ENCODE data around the gene DBNDD2.

DBNDD2 gene

GRCh38 chr20:45387274-45387673, 20.8 kb upstream of the DBNDD2 start:
- no peak for DNase-seq

DNA sequence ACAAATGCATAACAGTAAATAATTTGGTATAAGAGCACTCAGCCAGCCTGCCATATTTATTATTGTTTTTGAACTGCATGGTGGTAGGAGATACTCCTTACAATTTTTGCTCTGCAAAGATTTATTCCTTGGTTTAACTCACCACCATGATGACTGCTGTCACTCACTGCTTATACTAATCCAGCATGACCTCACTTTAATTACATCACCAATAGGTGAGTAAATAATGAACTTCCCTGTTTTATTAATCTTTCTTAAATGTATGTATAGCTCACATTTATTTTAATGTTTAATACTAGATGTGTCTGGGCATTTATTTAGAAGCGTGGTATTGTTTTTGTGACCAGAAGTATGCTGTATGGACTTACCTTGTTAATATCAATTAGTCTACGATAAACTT, 17.2 kb upstream of the DBNDD2 start:
- DNase-seq, result no peak

DNA sequence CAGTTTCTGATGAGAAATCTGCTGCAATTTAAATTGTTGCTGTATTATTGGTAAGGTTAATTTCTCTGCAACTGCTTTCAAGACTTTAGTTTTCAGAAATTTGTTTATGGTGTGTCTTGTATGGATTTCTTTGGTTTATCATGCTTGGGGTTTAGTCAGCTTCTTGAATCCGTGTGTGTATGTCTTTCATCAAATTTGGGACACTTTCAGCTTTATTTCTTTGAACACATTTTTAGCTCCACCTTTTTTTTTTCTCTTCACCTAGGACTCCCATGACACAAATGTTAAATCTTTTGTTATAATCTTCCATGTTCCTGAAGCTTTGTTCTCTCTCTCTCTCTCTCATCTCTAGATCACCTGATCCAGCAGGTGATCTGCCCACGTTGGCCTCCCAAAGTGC, 16.5 kb upstream of the DBNDD2 start:
- DNase-seq, result no peak

GRCh38 chr20:45392733-45393132, 15.4 kb upstream of the DBNDD2 start:
- DNase-seq, result no peak

- DNase-seq, result no peak
These were observed 13.6 kb upstream of the DBNDD2 start for GRCh38 chr20:45394221-45395113.

GRCh38 chr20:45395114-45395415, 13.0 kb upstream of the DBNDD2 start:
- DNase-seq, result no peak

GRCh38 chr20:45399018-45399417, 9.1 kb upstream of the DBNDD2 start:
- no peak for DNase-seq

DNA sequence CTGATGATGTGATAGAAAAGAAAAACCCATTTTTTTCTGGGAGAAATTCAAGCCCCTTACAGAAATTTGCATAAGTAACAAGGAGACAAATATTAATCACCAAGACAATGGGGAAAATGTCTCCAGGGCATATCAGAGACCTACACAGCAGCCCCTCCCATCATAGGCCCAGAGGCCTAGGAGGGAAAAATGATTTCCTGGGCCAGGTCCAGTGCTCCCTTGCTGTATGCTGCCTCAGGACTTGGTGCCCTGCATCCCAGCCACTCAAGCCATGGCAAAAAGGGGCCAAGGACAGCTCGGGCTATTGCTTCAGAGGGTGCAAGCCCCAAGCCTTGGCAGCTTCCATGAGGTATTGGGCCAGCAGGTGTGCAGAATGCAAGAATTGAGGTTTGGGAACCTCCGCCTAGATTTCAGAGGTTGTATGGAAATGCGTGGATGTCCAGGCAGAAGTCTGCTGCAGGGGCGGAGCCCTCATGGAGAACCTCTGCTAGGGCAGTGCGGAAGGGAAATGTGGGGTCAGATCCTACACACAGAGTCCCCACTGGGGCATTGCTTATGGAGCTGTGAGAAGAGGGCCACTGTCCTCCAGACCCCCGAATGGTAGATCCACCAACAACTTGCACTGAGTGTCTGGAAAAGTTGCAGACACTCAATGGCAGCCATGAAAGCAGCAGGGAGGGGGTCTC, 7.6 kb upstream of the DBNDD2 start:
- DNase-seq, result no peak

- DNase-seq, result no peak
These were observed 5.1 kb upstream of the DBNDD2 start for GRCh38 chr20:45402946-45403345.

DNA sequence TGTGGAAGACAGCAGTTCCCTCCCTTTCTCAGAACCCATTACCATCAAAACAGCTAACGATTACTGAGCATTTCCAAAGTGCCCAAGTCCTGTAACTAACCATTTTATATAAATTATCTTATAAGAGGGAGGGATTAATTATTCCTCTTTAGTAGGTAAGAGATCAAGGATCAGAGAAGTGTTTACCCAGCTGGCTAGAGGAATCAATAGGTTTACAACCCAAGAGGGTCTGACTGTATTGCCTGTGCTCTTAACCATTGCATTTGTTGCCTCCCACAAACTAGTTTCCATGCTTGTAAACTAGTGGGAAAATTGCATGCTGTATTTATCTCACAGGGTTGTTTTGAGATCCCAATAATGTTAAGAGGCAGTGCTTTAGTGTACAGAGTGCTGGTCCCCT, 3.7 kb upstream of the DBNDD2 start:
- no peak for DNase-seq

DNA sequence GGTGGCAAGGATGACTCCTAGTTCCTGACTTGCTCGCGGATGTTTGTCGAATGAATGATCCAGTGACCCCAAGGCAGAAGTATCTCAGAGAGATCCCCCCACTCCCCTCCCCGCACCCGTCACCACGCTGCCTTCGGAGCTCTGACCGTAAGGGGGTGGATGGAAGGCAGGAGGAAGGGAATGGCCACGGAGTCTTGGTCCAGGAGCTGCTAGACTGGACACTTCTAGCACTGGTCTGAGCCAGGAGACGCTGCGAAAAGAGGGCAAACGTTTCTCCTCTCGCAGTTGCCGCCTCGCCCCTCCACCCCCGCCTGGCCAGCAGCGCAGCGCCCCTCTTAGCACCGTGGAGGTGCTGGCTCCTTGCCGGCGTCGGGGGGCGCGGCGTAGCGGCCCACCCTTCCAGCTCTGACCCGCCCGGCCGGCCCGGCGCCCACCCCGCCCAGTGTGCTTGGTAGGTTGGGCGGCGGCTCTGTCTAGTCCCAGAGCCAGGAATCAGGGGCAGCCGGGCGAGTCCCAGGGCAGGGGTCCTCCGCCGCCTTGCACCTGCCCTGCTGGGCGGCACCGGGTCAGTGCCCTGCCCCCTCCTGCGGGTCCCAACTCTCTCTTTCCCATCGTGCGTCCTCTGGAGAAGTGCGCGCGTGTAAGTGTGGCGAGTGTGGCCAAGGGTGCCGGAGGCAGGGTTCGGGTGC, 2.4 kb upstream of the DBNDD2 start:
- DNase-seq, result no peak

DNA sequence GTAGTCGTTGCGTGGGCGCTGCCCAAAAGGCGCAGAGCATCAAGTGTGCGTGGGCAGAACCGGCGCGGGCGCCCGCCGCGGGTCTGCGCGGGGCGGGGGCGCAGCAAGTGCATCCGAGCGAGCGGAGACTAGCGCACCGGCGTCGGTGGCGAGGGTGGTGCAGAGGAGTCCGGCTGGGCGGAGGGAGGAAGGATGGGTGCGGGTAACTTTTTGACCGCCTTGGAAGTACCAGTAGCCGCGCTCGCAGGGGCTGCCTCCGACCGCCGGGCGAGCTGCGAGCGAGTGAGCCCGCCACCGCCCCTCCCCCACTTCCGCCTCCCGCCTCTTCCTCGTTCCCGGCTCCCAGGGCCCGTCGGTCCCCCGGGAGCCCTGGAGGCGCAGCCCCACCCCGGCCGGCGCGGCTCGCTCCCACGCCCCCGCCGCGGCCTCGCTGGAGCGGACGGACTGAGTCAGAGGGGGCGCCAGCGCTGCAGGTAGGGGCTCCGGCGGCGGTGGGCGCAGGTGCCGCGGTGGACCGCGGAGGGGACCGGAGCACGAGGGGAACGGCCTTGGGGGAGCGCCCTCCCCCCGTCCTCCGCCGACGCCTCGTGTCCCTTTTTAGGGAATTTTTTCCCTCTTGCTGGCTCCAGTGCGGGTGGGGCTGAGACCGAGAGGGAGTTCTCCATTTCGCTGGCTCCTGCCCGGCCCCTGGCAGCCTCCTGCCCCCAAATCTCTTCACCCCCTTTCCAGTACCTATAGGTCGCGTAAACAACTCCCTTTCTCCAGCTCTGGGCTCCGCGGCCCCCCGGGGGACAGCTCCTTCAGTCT, 1.6 kb upstream of the DBNDD2 start:
- DNase-seq, result peak; percentile 66

DNA sequence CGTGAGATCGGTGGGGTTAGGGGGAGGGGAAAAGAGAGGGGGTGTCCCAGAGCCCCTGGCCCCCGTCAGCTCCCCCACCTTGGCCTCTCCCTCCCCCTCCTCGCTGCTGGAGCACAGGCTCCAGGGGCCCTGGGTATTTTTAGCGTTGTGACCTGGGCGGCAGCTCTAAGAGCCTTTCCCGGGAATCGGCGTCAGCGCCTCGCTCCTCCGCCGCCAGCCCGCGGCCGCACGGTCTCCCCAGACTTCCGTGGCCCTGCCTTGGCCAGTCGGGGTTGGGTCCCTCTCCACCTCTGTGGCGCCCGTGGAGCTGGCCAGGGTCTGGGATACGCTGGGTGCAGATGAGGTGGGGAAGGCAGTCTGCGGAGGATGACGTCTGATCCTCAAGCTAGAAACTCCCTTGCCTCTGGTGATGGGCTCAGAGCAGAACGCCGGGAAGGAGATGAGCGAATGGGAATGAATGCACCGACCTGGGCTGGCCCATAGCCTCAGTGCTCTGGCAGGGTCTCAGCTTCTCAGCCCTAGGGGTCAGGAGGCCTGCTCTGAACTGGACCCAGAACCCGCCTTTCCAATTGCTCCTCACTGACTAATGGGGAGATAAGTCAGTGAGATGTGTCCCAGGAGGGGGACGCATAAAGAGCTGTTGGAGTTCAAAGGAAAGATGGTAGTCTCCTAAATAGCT, 883 bp upstream of the DBNDD2 start:
- DNase-seq, result peak; percentile 73

GRCh38 chr20:45408646-45409213, 641 bp downstream of the DBNDD2 start:
- no peak for DNase-seq

- DNase-seq, result no peak
These were observed 1.6 kb downstream of the DBNDD2 start for GRCh38 chr20:45409521-45410272.

GRCh38 chr20:45410887-45411286, 2.8 kb downstream of the DBNDD2 start:
- DNase-seq, result no peak

- no peak for DNase-seq
These were observed 4.6 kb downstream of the DBNDD2 start for GRCh38 chr20:45412653-45413052.

DNA sequence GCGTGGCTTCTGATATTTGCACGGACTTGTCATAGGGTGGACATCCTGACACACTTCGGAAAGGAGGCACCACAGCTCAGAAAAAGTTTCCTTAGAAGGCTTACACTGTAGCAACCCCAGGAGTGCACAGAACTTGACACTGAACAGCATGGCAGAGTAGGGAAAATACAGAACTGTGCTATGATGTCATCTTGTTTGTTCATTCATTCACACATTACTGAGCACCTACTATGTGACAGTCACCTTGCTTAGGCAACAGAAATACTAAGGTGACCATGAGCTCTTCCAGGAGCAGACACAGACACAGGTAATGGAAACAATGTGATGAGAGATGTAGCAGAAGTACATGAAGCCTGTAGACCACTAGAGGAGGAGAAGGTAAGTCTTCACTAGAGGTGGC, 5.4 kb downstream of the DBNDD2 start:
- DNase-seq, result no peak

- DNase-seq, result peak; percentile 91
These were observed 7.9 kb downstream of the DBNDD2 start, which contains the start of gene PIGT for GRCh38 chr20:45415822-45416637. TSS of gene PIGT (plus strand) at chr20:45416141. CDS start at chr20:45416157, 16 bp downstream.

GRCh38 chr20:45416917-45417316, 8.8 kb downstream of the DBNDD2 start:
- DNase-seq, result no peak

All from islet precursor cell (in vitro differentiated cells).